ENCODE measurements around the gene PRKCH. TPM values are rescaled to one million over a fixed set of nuclear protein-coding genes. Genes with fewer than 3 reads are reported as not detected.
A peak's percentile ranks its signal among the peaks of the same experiment; 100 is the strongest.

Gene PRKCH
- total RNA-seq, 6 experiments from 2014 or later: 5.0 to 12.1 (median 8.8) TPM

GRCh38 chr14:61470261-61470960 lies 149.0 kb downstream of the PRKCH start:
- ATAC-seq (no peak), DNase-seq (peak in 1 of 3 donors; percentile 37)
- WGBS (ENCODE audit: insufficient coverage, low coverage, low lambda C conversion rate, missing lambda C conversion rate): 43% methylated on average over 12 of the region's 13 CpGs
- TF ChIP-seq, protein P1, sequence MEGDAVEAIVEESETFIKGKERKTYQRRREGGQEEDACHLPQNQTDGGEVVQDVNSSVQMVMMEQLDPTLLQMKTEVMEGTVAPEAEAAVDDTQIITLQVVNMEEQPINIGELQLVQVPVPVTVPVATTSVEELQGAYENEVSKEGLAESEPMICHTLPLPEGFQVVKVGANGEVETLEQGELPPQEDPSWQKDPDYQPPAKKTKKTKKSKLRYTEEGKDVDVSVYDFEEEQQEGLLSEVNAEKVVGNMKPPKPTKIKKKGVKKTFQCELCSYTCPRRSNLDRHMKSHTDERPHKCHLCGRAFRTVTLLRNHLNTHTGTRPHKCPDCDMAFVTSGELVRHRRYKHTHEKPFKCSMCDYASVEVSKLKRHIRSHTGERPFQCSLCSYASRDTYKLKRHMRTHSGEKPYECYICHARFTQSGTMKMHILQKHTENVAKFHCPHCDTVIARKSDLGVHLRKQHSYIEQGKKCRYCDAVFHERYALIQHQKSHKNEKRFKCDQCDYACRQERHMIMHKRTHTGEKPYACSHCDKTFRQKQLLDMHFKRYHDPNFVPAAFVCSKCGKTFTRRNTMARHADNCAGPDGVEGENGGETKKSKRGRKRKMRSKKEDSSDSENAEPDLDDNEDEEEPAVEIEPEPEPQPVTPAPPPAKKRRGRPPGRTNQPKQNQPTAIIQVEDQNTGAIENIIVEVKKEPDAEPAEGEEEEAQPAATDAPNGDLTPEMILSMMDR (IDR thresholded peaks at IDR 0.05): no peak
- TF ChIP-seq POLR2A (IDR thresholded peaks at IDR 0.05): no peak
- Histone ChIP-seq H3K27me3 (no peaks in the 10 kb centered on the region), H3K27ac (peak overlapping the region in 1 of 3 donors; percentile 65), H3K4me1 (peaks cover 0 to 7% (median 0%) of the 10 kb centered on the region in 4 donors), H3K9me3 (no peaks in the 10 kb centered on the region), H3K36me3 (no peaks in the 10 kb centered on the region), H3K4me3 (no peak overlapping the region)
- intact Hi-C loops (cut with DNase I): loop anchor here in 1 of 2 donors (10.0 kb wide), 1 partner anchor 84 kb away; no protein-coding TSS in a partner anchor

DNA sequence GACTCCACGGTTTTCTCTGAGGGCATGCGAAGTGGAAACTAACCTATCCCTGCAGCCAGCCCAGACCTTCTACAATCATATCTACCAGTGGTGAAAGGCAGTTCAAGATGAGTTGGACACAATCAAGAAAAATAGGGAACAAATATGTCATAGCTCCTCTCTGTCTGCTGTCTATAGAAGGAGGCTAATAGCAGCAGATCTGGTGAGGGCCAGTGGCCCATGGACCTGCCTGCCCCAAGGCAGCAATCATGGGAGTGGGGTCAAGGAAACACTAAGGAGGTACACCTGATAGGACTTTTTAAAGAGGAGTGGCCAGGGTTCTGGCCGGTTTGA lies 149.5 kb downstream of the PRKCH start:
- Histone ChIP-seq H3K9me3 (no peaks in the 10 kb centered on the region), H3K4me3 (no peak overlapping the region), H3K27ac (peak overlapping the region in 1 of 3 donors; percentile 65), H3K27me3 (no peaks in the 10 kb centered on the region), H3K4me1 (peaks cover 0 to 7% (median under 1%) of the 10 kb centered on the region in 4 donors), H3K36me3 (no peaks in the 10 kb centered on the region)
- DNase-seq (peak in 1 of 3 donors; percentile 30), ATAC-seq (no peak)
- intact Hi-C loops (cut with DNase I): loop anchor here in 1 of 2 donors (10.0 kb wide), 1 partner anchor 84 kb away; no protein-coding TSS in a partner anchor
- WGBS (ENCODE audit: insufficient coverage, low coverage, low lambda C conversion rate, missing lambda C conversion rate): 54% methylated on average over 3 of the region's 3 CpGs
- TF ChIP-seq POLR2A (IDR thresholded peaks at IDR 0.05): no peak
- TF ChIP-seq, protein P1 (IDR thresholded peaks at IDR 0.05): no peak

GRCh38 chr14:61471297-61472005 lies 150.1 kb downstream of the PRKCH start:
- DNase-seq (peak in 1 of 3 donors; percentile 21), ATAC-seq (no peak)
- peak overlapping the region in 1 of 3 donors; percentile 1 for H3K4me3 ChIP-seq
- 54% methylated on average over 7 of the region's 7 CpGs for WGBS (ENCODE audit: insufficient coverage, low coverage, low lambda C conversion rate, missing lambda C conversion rate)
- H3K27me3 ChIP-seq: no peaks in the 10 kb centered on the region
- H3K9me3 ChIP-seq: no peaks in the 10 kb centered on the region
- TF ChIP-seq, protein P1 (IDR thresholded peaks at IDR 0.05): no peak
- no peak for TF ChIP-seq POLR2A (IDR thresholded peaks at IDR 0.05)
- H3K36me3 ChIP-seq: no peaks in the 10 kb centered on the region
- intact Hi-C loops (cut with DNase I): loop anchor here in 1 of 2 donors (10.0 kb wide), 1 partner anchor 83 kb away; no protein-coding TSS in a partner anchor
- H3K27ac ChIP-seq: peak overlapping the region in 2 of 3 donors; percentile 24 to 65
- peaks cover 0 to 11% (median 2%) of the 10 kb centered on the region in 4 donors for H3K4me1 ChIP-seq

DNA sequence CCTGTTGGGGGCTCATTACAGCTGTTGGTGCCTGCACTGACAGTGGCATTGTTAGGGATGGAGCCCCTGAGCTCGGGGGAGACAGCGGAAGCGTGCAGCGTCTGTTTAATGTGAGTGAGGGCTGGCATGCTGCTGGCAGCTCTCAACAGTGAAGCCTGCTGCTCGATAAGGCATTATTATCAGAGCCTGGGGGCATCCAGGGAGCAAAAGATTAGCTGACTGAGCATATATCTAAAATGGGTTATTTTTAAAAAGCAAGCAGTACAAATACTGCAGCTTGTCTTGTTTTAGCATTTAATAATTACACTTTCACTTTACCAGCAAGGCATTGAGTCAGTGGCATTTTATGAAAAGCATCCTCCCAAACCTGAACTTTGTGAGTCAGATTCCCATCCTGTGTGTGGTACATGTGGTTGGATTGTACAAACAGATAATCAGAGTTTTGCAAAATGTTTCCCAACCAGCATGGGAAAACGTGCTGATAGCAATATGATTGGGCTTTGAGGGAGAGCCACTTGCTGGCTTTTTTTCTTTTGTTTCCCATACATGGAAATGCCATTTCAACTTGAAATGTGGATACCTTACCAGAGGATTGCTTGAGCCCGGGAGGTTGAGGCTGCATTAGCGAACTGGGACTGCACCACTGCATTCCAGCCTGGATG lies 150.8 kb downstream of the PRKCH start:
- Histone ChIP-seq H3K4me1 (peaks cover under 1 to 16% (median 3%) of the 10 kb centered on the region in 4 donors), H3K27me3 (no peaks in the 10 kb centered on the region), H3K27ac (peak overlapping the region in 2 of 3 donors; percentile 24 to 65), H3K36me3 (no peaks in the 10 kb centered on the region), H3K4me3 (peak overlapping the region in 1 of 3 donors; percentile 1), H3K9me3 (no peaks in the 10 kb centered on the region)
- intact Hi-C loops (cut with DNase I): loop anchor here in 1 of 2 donors (10.0 kb wide), 1 partner anchor 83 kb away; no protein-coding TSS in a partner anchor
- TF ChIP-seq POLR2A (IDR thresholded peaks at IDR 0.05): no peak
- TF ChIP-seq, protein P1 (IDR thresholded peaks at IDR 0.05): no peak
- ATAC-seq (peak in 2 of 4 donors; percentile 15 to 54), DNase-seq (peak in 1 of 3 donors; percentile 45)
- 27% methylated on average over 8 of the region's 8 CpGs for WGBS (ENCODE audit: insufficient coverage, low coverage, low lambda C conversion rate, missing lambda C conversion rate)
